Dendritic cell treated with granulocyte-macrophage colony-stimulating factor and Interleukin-4, amounts not matched to agents 40 ng/mL and 50 ng/mL, for 4 days (primary cell): ENCODE measurements around the gene AP2B1.
"Not testable (repeated sequence)": the region's sequence is repeated elsewhere in the genome, so short reads cannot be mapped to it uniquely, and the experiment has no call there.

ENCODE experiments used
- H3K27ac Mint-ChIP-seq: one replicate; pipeline ENCODE4 v1.8.0; 2022; ENCODE audit warnings: mild to moderate bottlenecking, mixed read lengths
- H3K27me3 Mint-ChIP-seq: one replicate; pipeline ENCODE4 v1.8.0; 2022; ENCODE audit warnings: mild to moderate bottlenecking, mixed read lengths
- H3K36me3 Mint-ChIP-seq: one replicate; pipeline ENCODE4 v1.8.0; 2022; ENCODE audit warnings: low read depth, mixed read lengths
- H3K4me1 Mint-ChIP-seq: one replicate; pipeline ENCODE4 v1.8.0; 2022; ENCODE audit warnings: low read depth, mixed read lengths
- H3K4me3 Mint-ChIP-seq: one replicate; pipeline ENCODE4 v1.8.0; 2022; ENCODE audit warnings: mild to moderate bottlenecking, moderate library complexity, mixed read lengths
- H3K9me3 Mint-ChIP-seq: one replicate; pipeline ENCODE4 v1.8.0; 2022; ENCODE audit warnings: mixed read lengths
- intact Hi-C: fragments of 100-400 bp; cut with micrococcal nuclease; formaldehyde crosslinking; loops from one replicate; pipeline ENCODE4 v1.15.0; 2022

Gene AP2B1

GRCh38 chr17:35588196-35588920, 1.2 kb downstream of the AP2B1 start:
- Mint-ChIP-seq H3K4me3 (peak overlapping the region; percentile 95), H3K4me1 (peaks cover 40% of the 10 kb centered on the region), H3K36me3 (peaks cover 10% of the 10 kb centered on the region), H3K27me3 (peaks cover 4% of the 10 kb centered on the region), H3K9me3 (no peaks in the 10 kb centered on the region), H3K27ac (peak overlapping the region; percentile 97)
- intact Hi-C loops: no loop called here

DNA sequence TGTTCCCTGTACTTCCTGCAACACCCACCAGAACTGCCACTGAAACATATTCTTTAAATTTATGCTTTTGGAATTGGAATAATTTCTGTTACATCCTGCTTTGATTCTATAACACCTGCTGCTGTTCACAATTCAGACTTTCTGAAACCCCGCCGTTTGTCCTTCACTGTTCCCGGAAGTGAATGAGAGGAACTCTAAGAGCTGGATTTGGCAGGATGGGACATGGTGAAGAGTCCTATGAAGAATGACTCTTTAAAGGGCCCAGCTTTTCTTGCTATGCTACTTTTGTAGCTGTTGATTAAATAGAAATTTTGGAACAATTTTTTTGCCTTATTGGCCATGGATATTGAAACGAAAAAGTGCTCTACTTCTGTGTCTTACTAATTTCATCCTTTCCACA, 8.9 kb downstream of the AP2B1 start:
- no peaks in the 10 kb centered on the region for H3K9me3 Mint-ChIP-seq

GRCh38 chr17:35596530-35597233, 9.6 kb downstream of the AP2B1 start:
- Mint-ChIP-seq H3K27me3 (no peaks in the 10 kb centered on the region), H3K36me3 (peaks cover 66% of the 10 kb centered on the region), H3K9me3 (no peaks in the 10 kb centered on the region), H3K4me1 (no peaks in the 10 kb centered on the region), H3K27ac (no peak overlapping the region), H3K4me3 (no peak overlapping the region)
- intact Hi-C loops: no loop called here

More for the DNA sequence above, 8.9 kb downstream of the AP2B1 start:
- H3K36me3 Mint-ChIP-seq: peaks cover 60% of the 10 kb centered on the region
- H3K27me3 Mint-ChIP-seq: no peaks in the 10 kb centered on the region
- no peaks in the 10 kb centered on the region for H3K4me1 Mint-ChIP-seq
- H3K4me3 Mint-ChIP-seq: no peak overlapping the region
- intact Hi-C loops: no loop called here
- H3K27ac Mint-ChIP-seq: no peak overlapping the region

GRCh38 chr17:35597604-35598003, 10.5 kb downstream of the AP2B1 start:
- H3K4me3 Mint-ChIP-seq: no peak overlapping the region
- no peaks in the 10 kb centered on the region for H3K9me3 Mint-ChIP-seq
- no peak overlapping the region for H3K27ac Mint-ChIP-seq
- no peaks in the 10 kb centered on the region for H3K4me1 Mint-ChIP-seq
- no peaks in the 10 kb centered on the region for H3K27me3 Mint-ChIP-seq
- intact Hi-C loops: no loop called here
- H3K36me3 Mint-ChIP-seq: peaks cover 75% of the 10 kb centered on the region

GRCh38 chr17:35603674-35604073, 16.6 kb downstream of the AP2B1 start:
- H3K36me3 Mint-ChIP-seq: peaks cover 92% of the 10 kb centered on the region

DNA sequence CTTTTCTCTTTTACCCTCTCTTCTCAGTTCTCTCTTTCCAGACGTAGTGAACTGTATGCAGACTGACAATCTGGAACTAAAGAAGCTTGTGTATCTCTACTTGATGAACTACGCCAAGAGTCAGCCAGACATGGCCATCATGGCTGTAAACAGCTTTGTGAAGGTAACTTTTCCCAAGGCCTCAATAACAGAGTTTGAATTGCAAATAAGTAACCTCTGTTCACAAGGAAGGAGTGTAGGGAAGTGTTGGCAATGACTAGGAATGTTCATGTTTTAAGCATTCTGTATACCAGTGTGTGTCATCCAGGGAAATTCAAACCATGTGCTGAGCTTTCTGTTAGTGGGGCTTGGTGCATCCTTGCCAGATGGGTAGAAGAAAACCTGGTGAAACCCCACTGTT, 18.6 kb downstream of the AP2B1 start:
- peaks cover 97% of the 10 kb centered on the region for H3K36me3 Mint-ChIP-seq
- H3K4me3 Mint-ChIP-seq: no peak overlapping the region
- H3K9me3 Mint-ChIP-seq: no peaks in the 10 kb centered on the region
- H3K27ac Mint-ChIP-seq: no peak overlapping the region
- no peaks in the 10 kb centered on the region for H3K27me3 Mint-ChIP-seq
- intact Hi-C loops: no loop called here
- H3K4me1 Mint-ChIP-seq: no peaks in the 10 kb centered on the region

More at GRCh38 chr17:35603674-35604073, 16.6 kb downstream of the AP2B1 start:
- H3K4me1 Mint-ChIP-seq: no peaks in the 10 kb centered on the region
- no peaks in the 10 kb centered on the region for H3K27me3 Mint-ChIP-seq
- intact Hi-C loops: no loop called here
- no peaks in the 10 kb centered on the region for H3K9me3 Mint-ChIP-seq
- no peak overlapping the region for H3K27ac Mint-ChIP-seq
- no peak overlapping the region for H3K4me3 Mint-ChIP-seq

- Mint-ChIP-seq H3K36me3 (peaks cover 95% of the 10 kb centered on the region), H3K27ac (no peak overlapping the region), H3K4me3 (no peak overlapping the region), H3K4me1 (no peaks in the 10 kb centered on the region), H3K27me3 (no peaks in the 10 kb centered on the region), H3K9me3 (no peaks in the 10 kb centered on the region)
- intact Hi-C loops: no loop called here
These were observed 20.2 kb downstream of the AP2B1 start for GRCh38 chr17:35607239-35607847.

DNA sequence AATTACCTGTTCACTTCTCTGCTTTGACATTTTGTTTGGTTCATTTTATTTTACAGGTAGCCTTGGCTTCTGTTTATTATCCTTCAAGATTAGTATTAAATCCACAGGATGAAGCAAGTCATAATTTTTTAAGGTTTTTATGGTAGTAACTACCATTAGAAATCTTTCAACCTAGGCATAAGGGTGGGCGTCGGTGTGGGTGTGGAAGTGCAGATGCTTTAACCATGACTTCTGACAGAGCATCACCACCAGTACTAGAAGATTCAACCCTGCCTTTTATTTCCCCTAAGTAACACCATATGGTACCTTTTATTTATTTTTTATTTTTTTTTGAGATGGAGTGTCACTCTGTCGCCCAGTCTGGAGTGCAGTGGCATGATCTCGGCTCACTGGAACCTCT, 22.7 kb downstream of the AP2B1 start:
- Mint-ChIP-seq H3K9me3 (no peaks in the 10 kb centered on the region), H3K27ac (no peak overlapping the region), H3K4me3 (no peak overlapping the region), H3K36me3 (peaks cover 82% of the 10 kb centered on the region), H3K27me3 (no peaks in the 10 kb centered on the region), H3K4me1 (no peaks in the 10 kb centered on the region)
- intact Hi-C loops: no loop called here

DNA sequence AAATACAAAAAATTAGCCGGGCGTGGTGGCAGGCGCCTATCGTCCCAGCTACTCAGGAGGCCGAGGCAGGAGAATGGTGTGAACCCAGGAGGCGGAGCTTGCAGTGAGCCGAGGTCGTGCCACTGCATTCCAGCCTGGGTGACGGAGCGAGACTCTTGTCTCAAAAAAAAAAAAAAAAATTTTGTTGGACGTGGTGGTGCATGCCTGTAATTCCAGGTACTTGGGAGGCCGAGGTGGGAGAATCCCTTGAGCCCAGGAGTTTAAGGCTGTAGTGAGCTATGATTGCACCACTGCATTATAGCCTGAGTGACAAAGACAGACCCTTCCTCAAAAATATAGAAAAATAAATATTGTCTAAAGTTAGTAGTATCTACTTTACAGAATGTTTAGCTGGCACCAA, 23.6 kb downstream of the AP2B1 start:
- H3K27ac Mint-ChIP-seq, H3K4me3 Mint-ChIP-seq, H3K4me1 Mint-ChIP-seq, H3K27me3 Mint-ChIP-seq, intact Hi-C loops, H3K9me3 Mint-ChIP-seq: not testable (repeated sequence)
- peaks cover 77% of the 10 kb centered on the region for H3K36me3 Mint-ChIP-seq

GRCh38 chr17:35612924-35613521, 25.9 kb downstream of the AP2B1 start:
- Mint-ChIP-seq H3K36me3 (peaks cover 64% of the 10 kb centered on the region), H3K4me1 (no peaks in the 10 kb centered on the region), H3K4me3 (no peak overlapping the region), H3K9me3 (no peaks in the 10 kb centered on the region), H3K27ac (no peak overlapping the region), H3K27me3 (no peaks in the 10 kb centered on the region)
- intact Hi-C loops: loop anchor here (1.0 kb wide), 1 partner anchor 134 kb away; no protein-coding TSS in a partner anchor

DNA sequence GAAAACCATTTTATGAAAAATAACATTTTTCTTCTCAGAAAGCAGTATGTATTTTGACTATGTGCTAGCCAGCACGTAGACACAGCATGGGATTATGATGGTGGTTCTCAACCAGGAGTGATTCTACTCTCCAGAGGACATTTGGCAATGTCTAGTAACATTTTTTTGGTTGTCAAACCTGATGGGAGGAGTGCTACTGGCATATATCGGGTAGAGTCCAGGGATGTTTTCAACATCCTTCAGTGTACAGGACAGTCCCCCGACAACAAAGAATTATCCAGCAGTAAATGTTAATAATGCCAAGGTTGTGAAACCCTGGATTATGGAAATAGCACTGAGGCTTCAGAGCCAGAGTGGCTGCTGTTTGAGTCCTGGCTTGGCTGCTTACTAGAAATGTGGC, 27.7 kb downstream of the AP2B1 start:
- peaks cover 53% of the 10 kb centered on the region for H3K36me3 Mint-ChIP-seq
- no peaks in the 10 kb centered on the region for H3K9me3 Mint-ChIP-seq
- H3K4me3 Mint-ChIP-seq: no peak overlapping the region
- no peak overlapping the region for H3K27ac Mint-ChIP-seq
- no peaks in the 10 kb centered on the region for H3K4me1 Mint-ChIP-seq
- intact Hi-C loops: no loop called here
- no peaks in the 10 kb centered on the region for H3K27me3 Mint-ChIP-seq

DNA sequence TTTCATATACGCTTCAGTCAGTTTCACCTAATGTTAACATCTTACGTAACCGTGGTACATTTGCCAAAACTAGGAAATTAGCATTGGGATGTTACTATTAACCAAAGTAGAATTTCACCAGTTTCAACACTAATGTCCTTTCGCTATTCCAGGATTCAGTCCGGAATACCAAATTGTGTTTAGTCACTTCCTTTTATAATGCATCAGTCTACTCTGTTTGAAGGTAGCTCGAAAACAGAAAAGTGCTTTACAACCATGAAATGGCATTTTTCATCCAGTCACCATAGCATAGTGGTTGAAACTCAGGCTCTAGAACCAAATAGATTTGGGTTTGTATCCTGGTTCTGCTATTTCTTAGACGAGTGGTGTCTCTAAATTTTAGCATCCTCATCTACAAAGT, 29.4 kb downstream of the AP2B1 start:
- peaks cover 45% of the 10 kb centered on the region for H3K36me3 Mint-ChIP-seq
- intact Hi-C loops: no loop called here
- no peak overlapping the region for H3K4me3 Mint-ChIP-seq
- no peak overlapping the region for H3K27ac Mint-ChIP-seq
- H3K27me3 Mint-ChIP-seq: no peaks in the 10 kb centered on the region
- H3K4me1 Mint-ChIP-seq: peaks cover 7% of the 10 kb centered on the region
- no peaks in the 10 kb centered on the region for H3K9me3 Mint-ChIP-seq

- Mint-ChIP-seq H3K9me3 (no peaks in the 10 kb centered on the region), H3K27me3 (no peaks in the 10 kb centered on the region)
These were observed 30.4 kb downstream of the AP2B1 start for GRCh38 chr17:35617505-35617904.

DNA sequence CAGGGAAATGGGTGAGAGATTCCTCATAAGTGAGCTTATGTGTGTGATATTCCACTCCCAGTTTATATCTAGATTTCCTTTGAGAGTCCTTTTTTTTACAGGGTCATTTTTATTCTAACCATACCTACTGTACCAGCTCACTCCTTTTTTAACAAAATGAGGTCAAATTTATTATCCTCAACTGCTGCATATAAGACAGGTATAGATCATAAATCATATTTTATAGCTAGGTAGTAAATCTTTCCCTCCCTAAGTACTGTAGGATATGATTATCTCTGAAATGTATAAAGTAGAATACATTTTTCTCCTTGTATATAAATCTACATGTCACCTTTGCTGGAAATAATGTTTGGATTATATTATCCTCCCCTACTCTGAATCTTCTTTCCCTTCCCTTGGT, 31.5 kb downstream of the AP2B1 start:
- Mint-ChIP-seq H3K27me3 (no peaks in the 10 kb centered on the region), H3K9me3 (no peaks in the 10 kb centered on the region), H3K4me1 (peaks cover 7% of the 10 kb centered on the region), H3K4me3 (no peak overlapping the region), H3K36me3 (peaks cover 37% of the 10 kb centered on the region), H3K27ac (no peak overlapping the region)
- intact Hi-C loops: no loop called here

More at GRCh38 chr17:35617505-35617904, 30.4 kb downstream of the AP2B1 start:
- H3K4me1 Mint-ChIP-seq: peaks cover 7% of the 10 kb centered on the region
- intact Hi-C loops: no loop called here
- no peak overlapping the region for H3K4me3 Mint-ChIP-seq
- H3K27ac Mint-ChIP-seq: no peak overlapping the region
- peaks cover 39% of the 10 kb centered on the region for H3K36me3 Mint-ChIP-seq
